GM23338 (cell line): ENCODE measurements around the gene LRP1B. TPM values are rescaled to one million over a fixed set of nuclear protein-coding genes. Genes with fewer than 3 reads are reported as not detected.

ENCODE experiments used
- ATAC-seq: fragments of 200-7000 bp; cut with Tn5 transposase; 3 replicates; pipeline ENCODE4 v1.9.1; 2020
- DNase-seq: peaks from one replicate; pipeline ENCODE4 v3.0.0-alpha.2; 2015; ENCODE audit warnings: low spot score
- H2AFZ ChIP-seq: fragments of 200-600 bp; sonication (generic); 2 replicates; pipeline ENCODE4 v1.8.0; 2016; ENCODE audit warnings: antibody characterized with exemption, mild to moderate bottlenecking, moderate library complexity
- H3F3A ChIP-seq: fragments of 200-600 bp; sonication (generic); replicated peaks from 2 replicates; pipeline ENCODE4 v1.8.0; 2017; ENCODE audit warnings: antibody characterized with exemption, mixed run types, low read depth
- H3K27ac ChIP-seq: fragments of 200-600 bp; sonication (generic); 2 replicates; pipeline ENCODE4 v1.6.1; 2016; ENCODE audit warnings: low read depth
- H3K27me3 ChIP-seq: fragments of 200-600 bp; sonication (generic); 2 replicates; pipeline ENCODE4 v1.8.0; 2016; ENCODE audit warnings: mild to moderate bottlenecking, mixed run types, moderate library complexity; ENCODE audit not compliant: insufficient read depth
- H3K36me3 ChIP-seq: fragments of 200-600 bp; sonication (generic); 2 replicates; pipeline ENCODE4 v1.8.0; 2016; ENCODE audit warnings: mild to moderate bottlenecking; ENCODE audit not compliant: insufficient read depth
- H3K4me1 ChIP-seq: fragments of 200-600 bp; sonication (generic); 2 replicates; pipeline ENCODE4 v1.8.0; 2016; ENCODE audit warnings: mild to moderate bottlenecking, moderate library complexity; ENCODE audit not compliant: insufficient read depth
- H3K4me2 ChIP-seq: fragments of 200-600 bp; sonication (generic); 2 replicates; pipeline ENCODE4 v1.7.1; 2017; ENCODE audit warnings: mixed run types
- H3K4me3 ChIP-seq: fragments of 200-600 bp; sonication (generic); 2 replicates; pipeline ENCODE4 v1.6.1; 2016; ENCODE audit warnings: mixed run types
- H3K79me2 ChIP-seq: fragments of 200-600 bp; sonication (generic); replicated peaks from 2 replicates; pipeline ENCODE4 v1.8.0; 2017; ENCODE audit warnings: mild to moderate bottlenecking; ENCODE audit not compliant: insufficient read depth
- H3K9me2 ChIP-seq: fragments of 200-600 bp; sonication (generic); 2 replicates; pipeline ENCODE4 v1.8.0; 2017; ENCODE audit not compliant: insufficient read depth
- H4K20me1 ChIP-seq: fragments of 200-600 bp; sonication (generic); replicated peaks from 2 replicates; pipeline ENCODE4 v1.8.0; 2017; ENCODE audit warnings: mild to moderate bottlenecking; ENCODE audit not compliant: insufficient read depth
- H3K27ac Mint-ChIP-seq: 2 replicates; pipeline ENCODE4 v1.8.0; 2020; ENCODE audit warnings: inconsistent platforms, mild to moderate bottlenecking, moderate library complexity, mixed read lengths
- H3K27me3 Mint-ChIP-seq: 3 replicates; pipeline ENCODE4 v1.8.0; 2022; ENCODE audit warnings: low read depth, mild to moderate bottlenecking, moderate library complexity, mixed read lengths, inconsistent platforms; ENCODE audit not compliant: insufficient read depth, poor library complexity
- H3K36me3 Mint-ChIP-seq: 3 replicates; pipeline ENCODE4 v1.8.0; 2021; ENCODE audit warnings: low read depth, mild to moderate bottlenecking, inconsistent platforms, moderate library complexity, mixed read lengths
- H3K4me1 Mint-ChIP-seq: 3 replicates; pipeline ENCODE4 v1.8.0; 2020; ENCODE audit warnings: mild to moderate bottlenecking, inconsistent platforms, mixed read lengths
- H3K4me3 Mint-ChIP-seq: 3 replicates; pipeline ENCODE4 v1.8.0; 2021; ENCODE audit warnings: moderate library complexity, mild to moderate bottlenecking, inconsistent platforms, mixed read lengths
- H3K9me3 Mint-ChIP-seq: 3 replicates; pipeline ENCODE4 v1.8.0; 2020; ENCODE audit warnings: moderate library complexity, mild to moderate bottlenecking, inconsistent platforms, mixed read lengths
- CREB1 ChIP-seq: fragments of 250-450 bp; sonication (Bioruptor Pico); IDR thresholded peaks from 2 replicates; pipeline ENCODE4 v1.5.0; 2020; ENCODE audit warnings: low read depth, mild to moderate bottlenecking, moderate library complexity
- EZH2 ChIP-seq: fragments of 200-600 bp; sonication (generic); IDR thresholded peaks from one replicate; pipeline ENCODE4 v1.8.0; 2017; ENCODE audit warnings: antibody characterized with exemption, mild to moderate bottlenecking, low read depth; ENCODE audit not compliant: unreplicated experiment
- NANOG ChIP-seq: IDR thresholded peaks from 2 replicates; pipeline ENCODE4 v1.6.1; 2016; ENCODE audit warnings: antibody characterized with exemption, borderline replicate concordance
- POLR2AphosphoS5 ChIP-seq: IDR thresholded peaks from 2 replicates; pipeline ENCODE4 v1.6.1; 2016; ENCODE audit warnings: antibody characterized with exemption, low read depth
- ZNF114 ChIP-seq: fragments of 250-450 bp; sonication (Bioruptor Pico); IDR thresholded peaks from 2 replicates; pipeline ENCODE4 v1.5.0; 2020; ENCODE audit warnings: mild to moderate bottlenecking, moderate library complexity
- ZNF331 ChIP-seq: fragments of 250-450 bp; sonication (Bioruptor Pico); IDR thresholded peaks from 2 replicates; pipeline ENCODE4 v1.5.0; 2020; ENCODE audit warnings: low read depth, mild to moderate bottlenecking, moderate library complexity
- polyA plus RNA-seq: library from polyadenylated mRNA; unstranded; fragments of >200 nt; fragmentation: Nextera tagmentation; extraction: Ambion mirVana; gene quantifications from 2 replicates; pipeline ENCODE4 v1.2.1, GENCODE V29; 2016
- total RNA-seq: library from RNA; depleted of rRNA; stranded (reverse); fragments of >200 nt; shearing (Covaris generic); gene quantifications from 2 replicates; pipeline ENCODE4 v1.2.3, GENCODE V29; 2014
- TF ChIP-seq, protein P1 (sequence below): fragments of 250-450 bp; sonication (Bioruptor Pico); IDR thresholded peaks from 2 replicates; pipeline ENCODE4 v1.5.0; 2020; ENCODE audit warnings: mild to moderate bottlenecking, moderate library complexity

Gene LRP1B
- total and polyA plus RNA-seq, 2 experiments from 2014 or later, result 0.15 to 0.97 TPM

DNA sequence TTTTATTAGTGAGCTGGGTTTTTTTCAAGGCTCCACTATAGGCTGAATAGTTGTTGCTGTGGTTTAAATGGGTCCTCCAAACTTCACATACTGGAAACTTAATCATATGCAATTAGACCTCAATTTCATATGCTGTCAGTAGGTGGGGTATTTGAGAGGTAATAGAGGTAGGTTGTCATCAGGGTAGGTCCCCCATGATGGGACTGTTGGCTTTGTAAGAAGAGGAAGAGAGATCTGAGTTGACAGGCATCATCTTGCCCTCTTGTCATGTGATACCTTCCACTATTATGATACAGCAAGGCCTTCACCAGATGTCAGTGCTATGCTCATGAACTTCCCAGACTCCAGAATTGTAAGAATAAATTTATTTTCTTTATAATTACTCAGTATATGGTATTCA lies 819.4 kb downstream of the LRP1B start (continued):
- TF ChIP-seq, protein P1, sequence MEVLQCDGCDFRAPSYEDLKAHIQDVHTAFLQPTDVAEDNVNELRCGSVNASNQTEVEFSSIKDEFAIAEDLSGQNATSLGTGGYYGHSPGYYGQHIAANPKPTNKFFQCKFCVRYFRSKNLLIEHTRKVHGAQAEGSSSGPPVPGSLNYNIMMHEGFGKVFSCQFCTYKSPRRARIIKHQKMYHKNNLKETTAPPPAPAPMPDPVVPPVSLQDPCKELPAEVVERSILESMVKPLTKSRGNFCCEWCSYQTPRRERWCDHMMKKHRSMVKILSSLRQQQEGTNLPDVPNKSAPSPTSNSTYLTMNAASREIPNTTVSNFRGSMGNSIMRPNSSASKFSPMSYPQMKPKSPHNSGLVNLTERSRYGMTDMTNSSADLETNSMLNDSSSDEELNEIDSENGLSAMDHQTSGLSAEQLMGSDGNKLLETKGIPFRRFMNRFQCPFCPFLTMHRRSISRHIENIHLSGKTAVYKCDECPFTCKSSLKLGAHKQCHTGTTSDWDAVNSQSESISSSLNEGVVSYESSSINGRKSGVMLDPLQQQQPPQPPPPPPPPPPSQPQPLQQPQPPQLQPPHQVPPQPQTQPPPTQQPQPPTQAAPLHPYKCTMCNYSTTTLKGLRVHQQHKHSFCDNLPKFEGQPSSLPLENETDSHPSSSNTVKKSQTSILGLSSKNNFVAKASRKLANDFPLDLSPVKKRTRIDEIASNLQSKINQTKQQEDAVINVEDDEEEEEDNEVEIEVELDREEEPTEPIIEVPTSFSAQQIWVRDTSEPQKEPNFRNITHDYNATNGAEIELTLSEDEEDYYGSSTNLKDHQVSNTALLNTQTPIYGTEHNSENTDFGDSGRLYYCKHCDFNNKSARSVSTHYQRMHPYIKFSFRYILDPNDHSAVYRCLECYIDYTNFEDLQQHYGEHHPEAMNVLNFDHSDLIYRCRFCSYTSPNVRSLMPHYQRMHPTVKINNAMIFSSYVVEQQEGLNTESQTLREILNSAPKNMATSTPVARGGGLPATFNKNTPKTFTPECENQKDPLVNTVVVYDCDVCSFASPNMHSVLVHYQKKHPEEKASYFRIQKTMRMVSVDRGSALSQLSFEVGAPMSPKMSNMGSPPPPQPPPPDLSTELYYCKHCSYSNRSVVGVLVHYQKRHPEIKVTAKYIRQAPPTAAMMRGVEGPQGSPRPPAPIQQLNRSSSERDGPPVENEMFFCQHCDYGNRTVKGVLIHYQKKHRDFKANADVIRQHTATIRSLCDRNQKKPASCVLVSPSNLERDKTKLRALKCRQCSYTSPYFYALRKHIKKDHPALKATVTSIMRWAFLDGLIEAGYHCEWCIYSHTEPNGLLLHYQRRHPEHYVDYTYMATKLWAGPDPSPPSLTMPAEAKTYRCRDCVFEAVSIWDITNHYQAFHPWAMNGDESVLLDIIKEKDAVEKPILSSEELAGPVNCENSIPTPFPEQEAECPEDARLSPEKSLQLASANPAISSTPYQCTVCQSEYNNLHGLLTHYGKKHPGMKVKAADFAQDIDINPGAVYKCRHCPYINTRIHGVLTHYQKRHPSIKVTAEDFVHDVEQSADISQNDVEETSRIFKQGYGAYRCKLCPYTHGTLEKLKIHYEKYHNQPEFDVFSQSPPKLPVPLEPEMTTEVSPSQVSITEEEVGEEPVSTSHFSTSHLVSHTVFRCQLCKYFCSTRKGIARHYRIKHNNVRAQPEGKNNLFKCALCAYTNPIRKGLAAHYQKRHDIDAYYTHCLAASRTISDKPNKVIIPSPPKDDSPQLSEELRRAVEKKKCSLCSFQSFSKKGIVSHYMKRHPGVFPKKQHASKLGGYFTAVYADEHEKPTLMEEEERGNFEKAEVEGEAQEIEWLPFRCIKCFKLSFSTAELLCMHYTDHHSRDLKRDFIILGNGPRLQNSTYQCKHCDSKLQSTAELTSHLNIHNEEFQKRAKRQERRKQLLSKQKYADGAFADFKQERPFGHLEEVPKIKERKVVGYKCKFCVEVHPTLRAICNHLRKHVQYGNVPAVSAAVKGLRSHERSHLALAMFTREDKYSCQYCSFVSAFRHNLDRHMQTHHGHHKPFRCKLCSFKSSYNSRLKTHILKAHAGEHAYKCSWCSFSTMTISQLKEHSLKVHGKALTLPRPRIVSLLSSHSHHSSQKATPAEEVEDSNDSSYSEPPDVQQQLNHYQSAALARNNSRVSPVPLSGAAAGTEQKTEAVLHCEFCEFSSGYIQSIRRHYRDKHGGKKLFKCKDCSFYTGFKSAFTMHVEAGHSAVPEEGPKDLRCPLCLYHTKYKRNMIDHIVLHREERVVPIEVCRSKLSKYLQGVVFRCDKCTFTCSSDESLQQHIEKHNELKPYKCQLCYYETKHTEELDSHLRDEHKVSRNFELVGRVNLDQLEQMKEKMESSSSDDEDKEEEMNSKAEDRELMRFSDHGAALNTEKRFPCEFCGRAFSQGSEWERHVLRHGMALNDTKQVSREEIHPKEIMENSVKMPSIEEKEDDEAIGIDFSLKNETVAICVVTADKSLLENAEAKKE (CRISPR knock-in tag), result no peak
- TF ChIP-seq EZH2 (no peak), POLR2AphosphoS5 (no peak), ZNF114 (CRISPR knock-in tag) (no peak), CREB1 (CRISPR knock-in tag) (no peak)

DNA sequence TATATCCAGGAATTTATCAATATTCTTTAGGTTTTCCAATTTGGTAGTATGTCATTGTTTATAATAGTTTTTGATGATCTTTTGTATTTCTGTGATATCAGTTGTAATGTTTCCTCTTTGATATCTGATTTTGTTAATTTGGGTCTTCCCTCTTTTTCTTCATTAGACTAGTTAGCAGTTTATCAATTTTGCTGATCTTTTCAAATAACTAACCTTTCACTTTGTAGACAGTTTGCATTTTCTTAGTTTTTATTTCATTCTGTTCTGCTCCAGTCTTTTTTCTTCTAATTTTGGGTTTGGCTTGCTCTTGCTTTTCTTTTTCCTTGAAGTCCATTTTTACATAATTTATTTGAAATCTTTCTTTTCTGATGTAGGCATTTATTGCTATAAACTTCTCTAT lies 824.4 kb downstream of the LRP1B start:
- no peaks in the 10 kb centered on the region for H3K36me3 Mint-ChIP-seq
- H3K9me2 ChIP-seq, result no peaks in the 10 kb centered on the region
- DNase-seq, result no peak
- no peaks in the 10 kb centered on the region for H3F3A ChIP-seq
- no peak overlapping the region for H3K27ac Mint-ChIP-seq
- H3K27me3 Mint-ChIP-seq, result no peaks in the 10 kb centered on the region
- no peaks in the 10 kb centered on the region for H3K4me1 ChIP-seq
- no peak for ATAC-seq
- no peaks in the 10 kb centered on the region for H3K79me2 ChIP-seq
- H3K4me3 Mint-ChIP-seq, result no peak overlapping the region
- H3K4me2 ChIP-seq, result no peak overlapping the region
- no peak overlapping the region for H2AFZ ChIP-seq
- no peak overlapping the region for H3K4me3 ChIP-seq
- H3K36me3 ChIP-seq, result no peaks in the 10 kb centered on the region
- H4K20me1 ChIP-seq, result no peaks in the 10 kb centered on the region
- no peaks in the 10 kb centered on the region for H3K4me1 Mint-ChIP-seq
- no peak overlapping the region for H3K27ac ChIP-seq
- no peaks in the 10 kb centered on the region for H3K27me3 ChIP-seq
- TF ChIP-seq ZNF114 (CRISPR knock-in tag) (no peak), NANOG (no peak), ZNF331 (CRISPR knock-in tag) (no peak), CREB1 (CRISPR knock-in tag) (no peak), EZH2 (no peak)
- no peaks in the 10 kb centered on the region for H3K9me3 Mint-ChIP-seq
